Choroid plexus epithelial cell (primary cell): ENCODE results near the gene COA6.

Experiments used
- DNase-seq: peaks from one replicate; pipeline ENCODE4 v3.0.0-alpha.2; 2010; ENCODE audit warnings: low read depth
- H3K4me3 ChIP-seq: 2 replicates; pipeline ENCODE4 v1.5.1; 2011; ENCODE audit warnings: low read depth, mild to moderate bottlenecking, control low read depth, low read length, moderate library complexity
- CTCF ChIP-seq: conservative IDR thresholded peaks from 2 replicates; pipeline ENCODE4 v1.5.1; 2011; ENCODE audit warnings: low read depth, mild to moderate bottlenecking, control low read depth, inconsistent platforms, low read length, moderate library complexity

Gene COA6

GRCh38 chr1:234386122-234386521, 12.9 kb downstream of the COA6 start:
- H3K4me3 ChIP-seq, result no peak overlapping the region
- no peak for DNase-seq
- no peak for TF ChIP-seq CTCF

- no peak overlapping the region for H3K4me3 ChIP-seq
- no peak for TF ChIP-seq CTCF
- DNase-seq, result no peak
Observed at GRCh38 chr1:234388094-234388493, 14.8 kb downstream of the COA6 start.

- no peak for DNase-seq
- no peak overlapping the region for H3K4me3 ChIP-seq
- no peak for TF ChIP-seq CTCF
Observed at GRCh38 chr1:234393190-234393589, 19.9 kb downstream of the COA6 start.

- no peak for TF ChIP-seq CTCF
- no peak for DNase-seq
- no peak overlapping the region for H3K4me3 ChIP-seq
Observed at GRCh38 chr1:234395297-234395696, 22.0 kb downstream of the COA6 start.

- DNase-seq, result no peak
- no peak for TF ChIP-seq CTCF
- H3K4me3 ChIP-seq, result no peak overlapping the region
Observed at GRCh38 chr1:234396092-234396491, 22.8 kb downstream of the COA6 start.

GRCh38 chr1:234396871-234397270, 23.6 kb downstream of the COA6 start:
- DNase-seq, result no peak
- no peak for TF ChIP-seq CTCF
- no peak overlapping the region for H3K4me3 ChIP-seq

- no peak overlapping the region for H3K4me3 ChIP-seq
- DNase-seq, result no peak
- TF ChIP-seq CTCF, result no peak
Observed at GRCh38 chr1:234397732-234398131, 24.5 kb downstream of the COA6 start.
